ENCODE results near the gene C12orf76. TPM values are rescaled to one million over a fixed set of nuclear protein-coding genes. Genes with fewer than 3 reads are reported as not detected.

The C12orf76 gene
- total RNA-seq, 3 donors from 2014 or later, result 8.5 to 12.5 (median 8.8) TPM

DNA sequence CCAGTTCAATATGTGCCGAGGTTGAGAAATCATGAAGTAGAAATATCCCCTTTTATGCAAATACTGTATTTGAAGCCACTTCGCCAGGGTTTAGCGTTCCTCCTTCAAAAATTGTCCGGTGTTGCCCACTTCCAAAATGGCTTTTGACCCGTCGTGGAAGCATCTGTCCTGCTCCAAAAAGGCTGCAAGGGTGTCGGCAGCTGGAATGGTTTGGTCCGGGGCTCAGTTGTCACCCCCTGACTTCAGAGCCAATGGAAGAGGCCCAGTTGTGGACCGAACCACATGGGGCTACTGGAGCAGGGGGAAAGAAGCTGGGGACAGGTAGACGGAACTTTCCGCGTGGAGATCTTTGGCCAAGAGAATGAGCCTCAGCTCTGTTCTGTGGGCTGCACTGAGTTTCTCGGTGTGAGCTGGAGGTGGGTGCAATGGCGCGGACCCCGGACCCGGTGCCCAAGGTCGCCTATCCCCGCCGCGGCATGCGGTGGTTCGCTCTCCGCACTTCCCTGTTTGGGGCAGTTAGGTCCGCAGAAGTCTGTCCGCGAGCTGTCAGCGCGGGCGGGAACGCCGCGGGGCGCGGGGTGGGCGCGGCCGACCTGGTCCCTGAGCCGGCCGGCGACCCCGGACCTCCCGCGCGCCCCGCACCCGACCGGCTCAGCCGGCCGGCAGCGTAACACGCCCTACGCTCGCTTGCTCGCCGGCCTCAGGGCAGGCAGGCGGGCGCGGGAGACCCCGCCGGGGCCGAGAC lies 49.2 kb downstream of the C12orf76 start, which contains the start of gene ANKRD13A:
TSS of gene ANKRD13A (plus strand) at position 527 of the 745 bp plus-strand sequence. CDS start 259 bp downstream, outside the sequence.
- no peaks in the 10 kb centered on the region for H3K9me3 ChIP-seq
- intact Hi-C loops (cut with DNase I, micrococcal nuclease), result no loop called here
- no peaks in the 10 kb centered on the region for H3K36me3 ChIP-seq (ENCODE audit: low read depth)
- ATAC-seq, result peak; percentile 84
- TF ChIP-seq CTCF (IDR thresholded peaks at IDR 0.05), result peak; percentile 13
- peaks cover 28% of the 10 kb centered on the region for H3K4me1 ChIP-seq (ENCODE audit: low read depth)
- peak; percentile 88 to 93 (median 89) for DNase-seq
- peak within 1 kb of the TSS; percentile 95 for H3K4me3 ChIP-seq

DNA sequence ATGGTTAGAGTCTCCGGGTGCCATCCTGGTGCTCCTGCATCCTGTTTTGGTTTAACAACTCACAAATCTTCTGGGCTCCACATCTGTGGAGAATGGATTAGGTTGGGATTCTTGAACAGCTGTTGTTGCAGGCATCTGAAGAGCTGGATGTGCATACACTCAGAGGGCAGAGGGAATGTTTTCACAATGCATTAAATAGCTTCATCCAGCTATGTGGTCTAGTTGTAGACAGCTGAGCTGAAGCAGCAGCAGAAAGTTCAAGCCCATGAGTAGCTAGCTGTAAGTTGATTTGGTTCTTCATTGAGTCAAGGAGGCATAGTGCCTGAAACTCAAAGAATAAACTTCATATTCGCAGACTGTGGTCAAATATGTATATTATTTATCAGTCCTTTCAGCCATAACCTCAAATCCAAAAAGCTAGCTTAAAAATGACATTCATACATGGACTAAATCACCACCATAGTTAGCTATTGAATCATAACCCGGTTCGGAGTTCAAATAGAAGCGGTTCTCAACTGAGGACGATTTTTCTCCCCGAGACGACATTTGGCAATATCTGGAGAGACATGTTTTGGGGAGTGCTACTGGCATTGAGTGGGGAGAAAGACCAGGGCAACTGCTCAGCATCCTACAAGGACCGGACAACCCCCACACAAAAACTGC lies 50.0 kb downstream of the C12orf76 start:
- ATAC-seq (no peak), DNase-seq (no peak)
- Histone ChIP-seq H3K4me3 (no peak overlapping the region), H3K36me3 (ENCODE audit: low read depth) (no peaks in the 10 kb centered on the region), H3K9me3 (no peaks in the 10 kb centered on the region), H3K4me1 (ENCODE audit: low read depth) (peaks cover 28% of the 10 kb centered on the region)
- no peak for TF ChIP-seq CTCF (IDR thresholded peaks at IDR 0.05)
- intact Hi-C loops (cut with DNase I, micrococcal nuclease), result no loop called here

GRCh38 chr12:109997393-109997792 lies 50.9 kb downstream of the C12orf76 start:
- no peak for ATAC-seq
- peaks cover 22% of the 10 kb centered on the region for H3K4me1 ChIP-seq (ENCODE audit: low read depth)
- intact Hi-C loops (cut with DNase I, micrococcal nuclease), result no loop called here

DNA sequence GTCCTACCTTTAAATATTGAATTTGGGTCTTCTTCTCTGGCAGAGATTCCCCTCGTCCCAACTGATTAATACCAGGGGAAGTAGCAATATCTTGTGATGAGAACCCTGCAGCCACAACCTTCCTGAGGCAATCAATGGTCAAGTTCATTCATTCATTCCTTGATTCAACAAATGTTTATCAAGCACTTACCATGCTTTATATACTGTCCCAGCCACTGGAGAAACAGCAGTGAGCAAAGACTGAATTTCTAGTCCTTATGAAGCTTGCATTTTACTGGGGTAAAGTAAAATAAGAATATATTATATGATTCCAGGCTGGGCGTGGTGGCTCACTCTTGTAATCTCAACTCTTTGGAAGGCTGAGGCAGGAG lies 51.9 kb downstream of the C12orf76 start:
- no peaks in the 10 kb centered on the region for H3K9me3 ChIP-seq
- no peak for TF ChIP-seq CTCF (IDR thresholded peaks at IDR 0.05)
- peaks cover 13% of the 10 kb centered on the region for H3K4me1 ChIP-seq (ENCODE audit: low read depth)
- peak overlapping the region; percentile 96 for H3K4me3 ChIP-seq
- ATAC-seq (no peak), DNase-seq (peak in 1 of 3 donors; percentile 34)
- intact Hi-C loops (cut with DNase I, micrococcal nuclease), result no loop called here
- H3K36me3 ChIP-seq (ENCODE audit: low read depth), result no peaks in the 10 kb centered on the region

More at GRCh38 chr12:109997393-109997792, 50.9 kb downstream of the C12orf76 start:
- Histone ChIP-seq H3K4me3 (no peak overlapping the region), H3K36me3 (ENCODE audit: low read depth) (no peaks in the 10 kb centered on the region), H3K9me3 (no peaks in the 10 kb centered on the region)
- TF ChIP-seq CTCF (IDR thresholded peaks at IDR 0.05), result no peak
- no peak for DNase-seq

GRCh38 chr12:109995686-109996482 lies 52.4 kb downstream of the C12orf76 start, which contains the start of gene GIT2:
TSS of gene GIT2 (minus strand) at chr12:109996368. CDS start at chr12:109996224, 144 bp downstream.
- TF ChIP-seq CTCF (IDR thresholded peaks at IDR 0.05), result no peak
- peak; percentile 88 for ATAC-seq
- Histone ChIP-seq H3K9me3 (no peaks in the 10 kb centered on the region), H3K36me3 (ENCODE audit: low read depth) (no peaks in the 10 kb centered on the region), H3K4me1 (ENCODE audit: low read depth) (peaks cover 10% of the 10 kb centered on the region), H3K4me3 (peak within 1 kb of the TSS; percentile 96)
- intact Hi-C loops (cut with DNase I, micrococcal nuclease), result no loop called here
- DNase-seq, result peak; percentile 94 to 97 (median 95)

Measured in mucosa of descending colon (tissue), 3 donors.